Measurements from ENCODE around the gene CDC34. TPM values are rescaled to one million over a fixed set of nuclear protein-coding genes. Genes with fewer than 3 reads are reported as not detected.

Gene CDC34
- total and polyA plus RNA-seq, 4 donors, result 19.2 to 83.8 (median 41.7) TPM

GRCh38 chr19:589693-590395, 58.3 kb downstream of the CDC34 start, which contains the start of gene HCN2:
Gene HCN2, plus strand, starts transcription at chr19:589881. Its CDS starts 65 bp downstream, at chr19:589946.
- no peak for DNase-seq (ENCODE audit: low spot score)
- WGBS, result 2% methylated on average over 126 of the region's 132 CpGs
- H3K4me3 ChIP-seq (ENCODE audit: low read depth in 1 of 3, low read length in 3 of 3), result peak within 1 kb of the TSS in 1 of 3 donors; percentile 46
- TF ChIP-seq JUND (IDR thresholded peaks at IDR 0.05), result no peak
- TF ChIP-seq ATF3 (IDR thresholded peaks at IDR 0.05), result no peak
- no peak for TF ChIP-seq HNF4G (IDR thresholded peaks at IDR 0.05)
- TF ChIP-seq RXRA (IDR thresholded peaks at IDR 0.05), result no peak
- TF ChIP-seq CTCF (IDR thresholded peaks at IDR 0.05; ENCODE audit: low read depth, low read length, missing input control), result no peak
- TF ChIP-seq FOXA2 (IDR thresholded peaks at IDR 0.05), result no peak
- TF ChIP-seq FOXA1 (IDR thresholded peaks at IDR 0.05), result no peak
- no peak for TF ChIP-seq SP1 (IDR thresholded peaks at IDR 0.05)
- no peak within 1 kb of the TSS for H3K9ac ChIP-seq (ENCODE audit: low read depth in 1 of 2, low read length in 2 of 2)
- H3K27me3 ChIP-seq (ENCODE audit: control insufficient read depth in 4 of 4, insufficient read depth in 4 of 4, low read length in 3 of 4), result peaks cover 0 to 15% (median 2%) of the 10 kb centered on the region in 4 donors
- peaks cover 0 to 7% (median 2%) of the 10 kb centered on the region in 4 donors for H3K4me1 ChIP-seq (ENCODE audit: control insufficient read depth in 4 of 4, insufficient read depth in 4 of 4, low read length in 3 of 4)
- H3K9me3 ChIP-seq (ENCODE audit: control insufficient read depth in 4 of 4, low read length in 3 of 4), result no peaks in the 10 kb centered on the region
- H3K27ac ChIP-seq (ENCODE audit: low read depth in 1 of 2, low read length in 2 of 2), result no peak within 1 kb of the TSS
- no peaks in the 10 kb centered on the region for H3K36me3 ChIP-seq (ENCODE audit: control insufficient read depth in 4 of 4, insufficient read depth in 3 of 4, low read depth in 1 of 4, low read length in 3 of 4)

GRCh38 chr19:590396-590745, 58.8 kb downstream of the CDC34 start:
- H3K4me3 ChIP-seq (ENCODE audit: low read depth in 1 of 3, low read length in 3 of 3), result peak overlapping the region in 1 of 3 donors; percentile 46
- no peak overlapping the region for H3K27ac ChIP-seq (ENCODE audit: low read depth in 1 of 2, low read length in 2 of 2)
- 3% methylated on average over 50 of the region's 50 CpGs for WGBS
- no peak for TF ChIP-seq CTCF (IDR thresholded peaks at IDR 0.05; ENCODE audit: low read depth, low read length, missing input control)
- TF ChIP-seq NR2F2 (IDR thresholded peaks at IDR 0.05), result no peak
- TF ChIP-seq FOXA1 (IDR thresholded peaks at IDR 0.05), result no peak
- TF ChIP-seq TAF1 (conservative IDR thresholded peaks at IDR 0.05), result no peak
- TF ChIP-seq ATF3 (IDR thresholded peaks at IDR 0.05), result no peak
- TF ChIP-seq JUND (IDR thresholded peaks at IDR 0.05), result no peak
- TF ChIP-seq ZBTB33 (IDR thresholded peaks at IDR 0.05), result no peak
- TF ChIP-seq REST (IDR thresholded peaks at IDR 0.05), result no peak
- TF ChIP-seq HNF4G (IDR thresholded peaks at IDR 0.05), result no peak
- TF ChIP-seq YY1 (IDR thresholded peaks at IDR 0.05), result no peak
- TF ChIP-seq GABPA (IDR thresholded peaks at IDR 0.05 in 1 of 2, conservative IDR thresholded peaks at IDR 0.05 in 1 of 2), result no peak
- no peak for TF ChIP-seq EGR1 (IDR thresholded peaks at IDR 0.05; ENCODE audit: low read depth in 2 of 2)
- TF ChIP-seq FOXA2 (IDR thresholded peaks at IDR 0.05), result no peak
- TF ChIP-seq HNF4A (conservative IDR thresholded peaks at IDR 0.05), result no peak
- TF ChIP-seq MAX (IDR thresholded peaks at IDR 0.05), result no peak
- TF ChIP-seq RAD21 (IDR thresholded peaks at IDR 0.05), result no peak
- TF ChIP-seq RXRA (IDR thresholded peaks at IDR 0.05), result no peak
- TF ChIP-seq SP1 (IDR thresholded peaks at IDR 0.05), result no peak
- H3K9ac ChIP-seq (ENCODE audit: low read depth in 1 of 2, low read length in 2 of 2), result no peak overlapping the region
- DNase-seq (ENCODE audit: low spot score), result no peak
- peaks cover 0 to 15% (median 2%) of the 10 kb centered on the region in 4 donors for H3K27me3 ChIP-seq (ENCODE audit: control insufficient read depth in 4 of 4, insufficient read depth in 4 of 4, low read length in 3 of 4)
- H3K9me3 ChIP-seq (ENCODE audit: control insufficient read depth in 4 of 4, low read length in 3 of 4), result no peaks in the 10 kb centered on the region
- H3K4me1 ChIP-seq (ENCODE audit: control insufficient read depth in 4 of 4, insufficient read depth in 4 of 4, low read length in 3 of 4), result peaks cover 0 to 7% (median 2%) of the 10 kb centered on the region in 4 donors
- H3K36me3 ChIP-seq (ENCODE audit: control insufficient read depth in 4 of 4, insufficient read depth in 3 of 4, low read depth in 1 of 4, low read length in 3 of 4), result no peaks in the 10 kb centered on the region

Measured in liver (tissue), 9 donors.